Stimulated activated CD4-positive, alpha-beta T cell treated with anti-CD3 and anti-CD28 coated beads, Interleukin-1b, Interleukin-23, amount 100 ng/mL, for 1 hour (primary cell): ENCODE measurements around the gene PEX1.
"Not testable (repeated sequence)": the region's sequence is repeated elsewhere in the genome, so short reads cannot be mapped to it uniquely, and the experiment has no call there.

Experiments used
- DNase-seq, 2 donors: peaks; one replicate each; pipeline ENCODE4 v3.0.0-alpha.2; 2020; ENCODE audit warnings: low read depth in 2 of 2

The PEX1 gene

GRCh38 chr7:92460510-92460909 lies 67.8 kb downstream of the PEX1 start:
- DNase-seq: no peak

- no peak for DNase-seq
Observed at GRCh38 chr7:92460109-92460508, 68.2 kb downstream of the PEX1 start.

- no peak for DNase-seq
Observed at GRCh38 chr7:92456236-92456635, 72.1 kb downstream of the PEX1 start.

- no peak for DNase-seq
Observed at GRCh38 chr7:92451645-92452044, 76.7 kb downstream of the PEX1 start.

- DNase-seq: no peak
Observed at GRCh38 chr7:92448205-92448747, 80.0 kb downstream of the PEX1 start.

GRCh38 chr7:92447345-92448204 lies 80.7 kb downstream of the PEX1 start, which contains the start of gene GATAD1:
TSS of gene GATAD1 (plus strand) at chr7:92447482. CDS start at chr7:92447730, 248 bp downstream.
- peak; percentile 47 to 58 for DNase-seq

GRCh38 chr7:92446869-92447344 lies 81.4 kb downstream of the PEX1 start:
- DNase-seq: no peak

GRCh38 chr7:92442720-92443119 lies 85.6 kb downstream of the PEX1 start:
- not testable (repeated sequence) for DNase-seq

GRCh38 chr7:92437956-92438491 lies 90.3 kb downstream of the PEX1 start:
- no peak for DNase-seq
